M059J (cell line): ENCODE data around the gene GLYATL1. TPM values are rescaled to one million over a fixed set of nuclear protein-coding genes. Genes with fewer than 3 reads are reported as not detected.

ENCODE experiments used
- DNase-seq: peaks from one replicate; pipeline ENCODE4 v3.0.0-alpha.2; 2012; ENCODE audit warnings: low read depth
- total RNA-seq: library from RNA; depleted of rRNA; stranded (reverse); fragments of >200 nt; shearing (Covaris generic); gene quantifications from 2 replicates; pipeline ENCODE4 v1.2.3, GENCODE V29; 2014

Gene GLYATL1
- total RNA-seq, 1 experiment from 2014 or later = 1.9 TPM

DNA sequence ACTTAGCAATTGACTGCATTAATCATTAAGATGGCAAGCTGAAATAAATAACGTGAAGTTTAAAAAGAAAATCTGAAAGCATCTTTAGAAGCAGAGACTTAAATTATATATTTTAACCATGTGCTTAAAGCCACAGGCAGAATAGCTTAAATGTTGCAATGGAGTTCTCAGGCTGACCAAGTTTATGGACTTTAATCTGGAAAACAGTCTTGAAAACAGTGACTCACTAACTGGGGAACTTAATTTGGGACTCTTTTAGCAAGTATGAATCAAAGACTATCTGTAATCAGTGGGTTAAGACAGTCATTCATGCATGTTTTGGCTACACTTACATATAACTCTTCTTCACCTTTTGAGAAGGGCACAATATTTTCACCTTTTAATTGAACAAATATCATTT is 12.6 kb upstream of the GLYATL1 start:
- DNase-seq = peak; percentile 51

DNA sequence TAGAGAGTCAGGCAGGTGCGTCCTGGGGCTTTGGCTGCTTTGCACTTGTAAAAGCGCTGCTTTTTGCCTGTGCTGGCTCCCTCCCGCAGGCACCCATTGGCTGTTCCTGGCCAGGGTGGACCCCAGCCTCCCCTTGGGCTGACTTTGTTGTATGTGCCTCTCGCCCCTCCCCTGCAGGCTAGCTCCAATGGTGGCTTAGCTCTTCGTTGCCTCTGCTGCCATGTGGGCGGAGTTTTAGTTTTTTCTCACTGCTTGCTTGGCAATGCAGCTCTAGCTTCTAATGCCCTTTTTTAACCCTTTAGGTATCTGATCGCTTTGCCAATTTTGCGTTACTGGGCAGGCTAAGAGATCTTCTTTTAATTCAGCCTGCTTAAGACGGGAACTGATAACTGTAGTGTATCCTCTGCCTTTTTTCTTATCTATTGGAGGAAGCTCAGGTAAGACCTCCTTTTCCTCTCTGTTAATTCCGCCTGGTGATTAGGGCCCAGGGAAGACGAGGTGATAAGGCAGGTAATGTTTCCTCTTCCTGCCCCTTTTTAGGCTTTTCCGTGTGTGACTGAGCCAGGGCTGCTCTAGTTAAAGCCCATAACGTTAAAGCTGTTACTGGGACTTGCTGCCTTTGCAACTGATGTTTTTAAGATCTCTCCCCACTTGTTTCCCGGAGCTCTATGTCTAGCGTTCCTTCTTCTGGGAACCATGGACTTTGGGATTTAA is 11.7 kb upstream of the GLYATL1 start:
- no peak for DNase-seq

DNA sequence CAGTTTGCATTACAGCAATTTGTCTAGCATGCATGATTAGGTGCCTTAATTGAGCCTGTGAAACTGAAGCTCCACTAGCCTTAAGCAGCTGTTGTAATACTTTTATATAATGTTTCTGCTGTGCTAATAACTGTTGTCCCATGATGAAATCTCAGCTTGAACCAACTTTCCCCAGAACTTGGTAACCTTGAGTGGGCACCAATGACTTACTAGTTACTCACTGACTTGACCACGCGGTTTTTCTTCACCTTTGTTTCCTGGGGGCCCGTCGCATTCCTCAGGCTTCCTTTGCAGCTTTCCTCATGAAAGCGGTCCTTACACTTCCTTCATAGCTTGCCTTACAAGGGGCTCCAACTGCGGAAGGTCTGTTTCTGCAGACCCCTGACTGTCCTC is 11.2 kb upstream of the GLYATL1 start:
- no peak for DNase-seq

- DNase-seq = no peak
Observed at GRCh38 chr11:58928691-58929090, 10.6 kb upstream of the GLYATL1 start.

GRCh38 chr11:58930926-58931325 is 8.4 kb upstream of the GLYATL1 start:
- DNase-seq = no peak

DNA sequence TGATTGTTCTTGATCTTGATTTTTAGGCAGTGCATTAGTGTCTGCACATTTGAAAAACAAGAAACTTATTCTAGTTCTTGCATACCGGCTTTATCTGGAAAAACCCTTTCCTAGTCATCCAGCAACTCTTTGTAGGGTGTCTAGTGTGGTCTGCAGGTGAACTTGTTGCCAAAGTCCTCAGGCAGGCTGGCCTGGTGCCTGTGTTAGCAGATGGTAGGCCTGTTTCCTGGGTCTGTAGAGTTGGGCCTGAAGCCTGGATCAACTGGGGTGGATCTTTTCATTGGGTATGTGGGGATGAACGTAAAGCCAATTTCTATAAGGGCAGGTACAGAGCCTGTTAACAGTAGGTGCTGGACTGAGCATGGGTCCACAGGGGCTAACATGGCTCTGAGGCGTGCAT is 5.6 kb upstream of the GLYATL1 start:
- no peak for DNase-seq

- no peak for DNase-seq
Observed at GRCh38 chr11:58934945-58935513, 4.3 kb upstream of the GLYATL1 start.

DNA sequence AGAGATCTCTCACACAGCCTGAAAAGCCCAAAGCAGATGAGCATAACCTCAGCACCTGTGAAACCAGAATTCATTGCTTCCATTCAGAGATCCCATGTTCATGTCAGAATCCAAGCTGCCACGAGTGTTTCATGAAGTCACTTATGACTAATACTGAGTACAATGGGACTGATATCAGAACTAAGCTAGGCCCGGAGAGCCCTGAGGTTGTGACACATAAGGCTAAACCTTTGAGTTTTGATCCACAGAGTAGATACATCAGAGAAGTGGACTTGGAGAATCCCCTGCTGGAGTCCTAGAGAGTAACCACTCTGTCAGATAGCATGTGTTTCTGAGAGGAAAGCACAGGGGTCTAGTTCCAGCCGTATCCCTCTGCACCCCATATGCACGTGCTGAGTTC is 890 bp upstream of the GLYATL1 start:
- peak; percentile 8 for DNase-seq

- DNase-seq = no peak
Observed at GRCh38 chr11:58940028-58940427, 740 bp downstream of the GLYATL1 start.

- no peak for DNase-seq
Observed at GRCh38 chr11:58941838-58942237, 2.5 kb downstream of the GLYATL1 start.

DNA sequence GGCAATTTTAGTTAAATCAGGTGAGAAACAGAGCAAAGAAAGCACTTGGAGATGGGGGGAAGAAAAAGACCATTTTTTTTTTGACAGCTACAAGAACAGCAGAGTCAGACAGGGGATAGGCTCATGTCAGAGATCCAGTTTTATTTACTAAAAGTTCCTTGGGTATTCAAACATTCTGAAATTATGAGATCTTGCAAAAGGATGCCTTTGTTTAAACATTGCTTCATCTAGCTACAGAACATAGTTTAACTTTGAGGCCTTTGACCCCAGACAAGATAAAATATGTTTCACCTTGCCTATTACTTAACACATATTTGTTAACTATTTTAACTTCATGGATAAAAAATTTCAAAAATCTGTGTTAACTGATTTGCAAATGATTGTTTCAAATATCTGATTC is 6.4 kb downstream of the GLYATL1 start:
- no peak for DNase-seq

GRCh38 chr11:58949184-58949583 is 9.9 kb downstream of the GLYATL1 start:
- DNase-seq = no peak

GRCh38 chr11:58957922-58958321 is 18.6 kb downstream of the GLYATL1 start:
- no peak for DNase-seq

DNA sequence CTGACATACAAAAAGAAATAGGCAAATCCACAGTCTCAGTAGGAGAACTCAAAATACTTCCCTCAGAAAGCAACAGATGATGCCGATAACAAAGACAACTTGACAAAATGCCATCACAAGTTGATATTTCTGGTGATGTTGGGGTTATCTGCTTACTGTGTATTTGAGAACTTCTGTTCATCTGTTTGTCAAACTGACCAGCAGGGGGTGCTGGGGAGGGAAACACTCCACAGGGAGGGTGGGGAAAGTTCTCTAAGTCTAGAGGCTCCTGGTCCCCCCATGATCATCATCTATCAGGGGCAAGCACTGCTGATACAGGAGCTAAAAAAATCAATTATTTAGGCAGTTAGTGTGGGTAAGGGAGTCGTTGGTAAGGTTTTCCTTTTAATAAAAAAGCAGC is 19.2 kb downstream of the GLYATL1 start:
- DNase-seq = peak; percentile 5

DNA sequence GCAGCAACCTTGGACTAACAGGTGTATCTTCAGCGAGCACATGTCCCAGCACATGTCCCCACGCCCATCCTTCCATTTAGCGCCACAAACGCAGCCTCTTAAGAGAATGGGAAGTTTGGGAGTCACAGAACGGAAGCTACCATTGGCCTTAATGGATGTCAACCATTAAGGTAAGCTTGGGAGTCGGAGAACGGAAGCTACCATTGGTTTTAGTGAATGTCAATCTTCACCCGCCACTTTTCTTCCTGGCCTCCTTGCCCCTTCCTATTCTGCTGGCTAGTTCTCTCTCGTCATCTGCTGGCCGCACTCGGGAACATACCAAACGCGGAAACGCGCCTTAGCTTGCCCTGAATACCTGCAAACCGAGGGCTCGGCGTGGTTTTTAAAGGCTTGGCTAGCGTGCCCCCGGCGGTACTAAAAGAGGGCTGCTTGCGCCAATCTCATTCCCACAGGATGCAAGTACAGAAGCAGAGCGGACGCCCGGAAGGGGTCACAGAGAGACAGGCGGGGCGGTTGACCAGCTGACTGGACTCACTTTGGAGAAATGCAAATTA is 24.3 kb downstream of the GLYATL1 start:
- no peak for DNase-seq

DNA sequence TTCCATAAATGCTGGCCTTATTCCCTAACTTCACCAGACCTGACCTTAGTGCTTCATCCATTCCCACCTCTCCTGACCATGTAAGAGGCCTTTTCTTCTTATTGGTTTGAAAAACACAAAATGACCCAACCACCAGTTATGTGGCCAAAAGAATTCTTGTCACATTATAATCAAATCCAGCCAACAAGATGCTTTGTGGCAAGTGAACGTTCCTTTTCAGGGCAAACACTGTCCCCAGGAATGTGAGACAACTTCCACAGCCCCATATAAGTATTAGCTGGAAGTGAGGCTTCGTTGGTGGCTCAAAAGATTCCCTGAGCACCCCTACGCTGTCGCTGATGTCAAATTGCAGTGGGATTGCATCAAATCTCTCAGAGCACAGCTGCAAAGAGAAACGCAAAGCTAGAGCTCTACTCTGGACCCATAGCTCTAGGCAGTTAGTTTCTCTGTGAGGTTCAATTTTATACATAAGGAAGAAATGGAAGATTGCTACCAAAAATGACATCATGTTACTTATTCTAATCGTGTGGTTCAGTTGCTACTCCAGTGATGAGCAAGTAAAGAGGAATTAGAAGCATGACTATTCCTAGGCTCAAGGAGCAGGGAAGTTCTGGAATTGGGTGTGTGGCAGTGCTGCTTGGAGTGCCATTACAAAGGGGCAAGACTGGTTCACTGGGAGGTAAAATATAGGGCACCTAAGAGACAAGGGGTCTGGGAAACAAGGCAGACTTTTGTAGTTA is 26.1 kb downstream of the GLYATL1 start:
- peak; percentile 72 for DNase-seq

DNA sequence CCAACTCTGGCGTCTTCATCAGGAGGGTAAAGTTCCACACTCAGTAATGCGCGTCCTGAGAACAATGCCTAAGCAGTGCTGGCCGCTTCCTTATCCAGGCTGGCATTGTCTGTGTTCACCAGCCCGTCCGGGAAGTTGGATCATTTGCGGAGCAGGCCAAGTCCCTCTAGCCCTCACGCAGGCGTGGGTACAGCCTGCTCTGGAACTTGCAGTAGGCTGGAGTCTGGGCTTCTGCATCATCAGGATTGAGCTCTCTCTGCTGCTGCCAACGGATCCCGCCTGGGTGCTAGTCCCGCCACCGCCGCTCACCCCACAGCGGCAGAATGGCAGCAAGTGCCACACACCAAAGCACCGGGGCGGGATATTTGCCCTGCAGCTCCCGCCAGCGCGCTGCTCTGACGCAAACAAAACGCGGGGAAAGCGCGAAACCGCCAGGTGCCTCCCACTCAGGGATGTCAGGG is 29.0 kb downstream of the GLYATL1 start:
- DNase-seq = peak; percentile 36

- no peak for DNase-seq
Observed at GRCh38 chr11:58977470-58977869, 38.2 kb downstream of the GLYATL1 start.

DNA sequence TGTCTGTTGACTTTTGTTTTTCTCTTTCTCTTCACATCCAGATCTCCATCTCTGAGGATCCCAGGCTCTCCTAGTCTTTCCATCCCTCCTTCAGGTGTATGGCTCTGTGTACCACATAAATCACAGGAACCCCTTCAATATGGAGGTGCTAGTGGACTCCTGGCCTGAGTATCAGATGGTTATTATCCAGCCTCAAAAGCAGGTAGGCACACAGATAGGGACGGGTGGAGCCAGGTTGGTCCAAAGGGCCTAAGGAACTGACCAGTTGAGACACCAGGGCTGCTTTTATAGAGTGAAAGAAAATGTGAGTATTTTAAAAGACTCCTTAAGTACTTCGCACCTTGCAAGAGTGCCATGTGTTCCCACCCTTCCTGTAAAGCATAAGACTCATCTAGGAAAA is 39.9 kb downstream of the GLYATL1 start:
- DNase-seq = no peak

- DNase-seq = no peak
Observed at GRCh38 chr11:58980159-58980843, 41.0 kb downstream of the GLYATL1 start.

GRCh38 chr11:58992489-58992888 is 53.2 kb downstream of the GLYATL1 start:
- no peak for DNase-seq

- no peak for DNase-seq
Observed at GRCh38 chr11:58994171-58994570, 54.9 kb downstream of the GLYATL1 start.
